GM23248 (cell line): Measurements from ENCODE around the gene CDH22.

Source experiments
- EZH2 ChIP-seq: fragments of 200-600 bp; sonication (generic); IDR thresholded peaks from 2 replicates; pipeline ENCODE4 v1.6.1; 2018; ENCODE audit warnings: antibody characterized with exemption, mild to moderate bottlenecking; ENCODE audit not compliant: insufficient read depth, poor library complexity, severe bottlenecking
- EZH2phosphoT487 ChIP-seq: fragments of 200-600 bp; sonication (generic); IDR thresholded peaks from 2 replicates; pipeline ENCODE4 v1.6.1; 2018; ENCODE audit warnings: antibody characterized with exemption, moderate library complexity, mild to moderate bottlenecking, low read depth; ENCODE audit not compliant: insufficient read depth

- TF ChIP-seq EZH2phosphoT487 (no peak), EZH2 (no peak)
Measured at GRCh38 chr20:46237736-46238135, 70.6 kb downstream of the CDH22 start.
